Suppressor macrophage treated with lipopolysaccharide for 1 hour (primary cell): ENCODE data around the gene POP5.
A peak's percentile ranks its signal among the peaks of the same experiment; 100 is the strongest.
"Not testable (repeated sequence)": the region's sequence is repeated elsewhere in the genome, so short reads cannot be mapped to it uniquely, and the experiment has no call there.

ENCODE experiments used
- DNase-seq, 3 donors: peaks; one replicate each; pipeline ENCODE4 v3.0.0-alpha.2; 2020 to 2022

POP5 gene

DNA sequence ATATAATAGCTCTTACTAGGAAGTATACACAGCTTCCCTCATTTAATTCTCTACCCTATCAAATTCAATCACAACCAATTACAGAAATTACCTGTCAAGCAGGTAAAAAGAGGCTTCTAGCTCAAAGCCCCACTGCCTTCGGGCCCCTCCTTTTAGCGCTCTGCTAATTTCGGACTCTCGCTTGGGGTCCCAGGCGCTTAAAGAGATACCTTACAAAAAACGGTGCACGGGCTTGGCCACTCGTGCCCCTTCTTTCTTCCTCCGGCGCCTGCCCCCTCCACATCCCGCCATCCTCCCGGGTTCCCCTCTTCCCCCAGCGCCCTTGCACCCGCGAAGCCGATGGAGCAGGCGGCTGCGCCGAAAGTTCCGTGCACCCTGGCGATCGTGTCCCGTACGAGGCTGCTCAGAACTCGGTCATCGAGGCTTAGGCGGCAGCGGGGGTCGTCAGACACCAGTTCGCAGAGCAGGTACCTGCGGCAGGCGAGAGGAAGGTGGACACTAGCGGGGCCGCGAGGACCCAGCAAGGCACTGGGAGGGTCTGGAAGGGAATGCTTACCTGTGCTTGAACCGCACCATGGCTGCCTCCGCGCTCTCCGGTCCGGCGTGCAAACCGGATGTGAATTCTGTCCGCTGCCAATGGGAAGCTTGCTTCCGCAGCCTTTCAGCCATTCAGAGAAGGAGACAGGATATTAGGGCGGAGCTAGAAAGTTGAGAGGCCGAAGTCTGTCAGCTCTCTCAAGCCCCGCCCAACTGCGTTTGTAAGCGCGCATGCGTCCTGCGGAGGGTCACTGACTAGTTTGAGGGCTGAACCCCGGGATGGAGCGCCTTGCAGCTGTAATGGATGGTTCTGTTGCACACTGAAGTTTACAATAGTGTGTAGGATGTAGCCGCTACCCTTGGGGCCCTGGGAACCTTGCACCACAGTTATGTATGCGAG lies at the start of gene POP5:
Gene POP5, minus strand, starts transcription at position 616 of the 937 bp plus-strand sequence. Its CDS starts 40 bp downstream, at position 576.
- peak; percentile 98 to 99 (median 99) for DNase-seq

GRCh38 chr12:120630104-120630892 lies 49.1 kb upstream of the POP5 start:
- DNase-seq: no peak

GRCh38 chr12:120628919-120629318 lies 47.7 kb upstream of the POP5 start:
- no peak for DNase-seq

DNA sequence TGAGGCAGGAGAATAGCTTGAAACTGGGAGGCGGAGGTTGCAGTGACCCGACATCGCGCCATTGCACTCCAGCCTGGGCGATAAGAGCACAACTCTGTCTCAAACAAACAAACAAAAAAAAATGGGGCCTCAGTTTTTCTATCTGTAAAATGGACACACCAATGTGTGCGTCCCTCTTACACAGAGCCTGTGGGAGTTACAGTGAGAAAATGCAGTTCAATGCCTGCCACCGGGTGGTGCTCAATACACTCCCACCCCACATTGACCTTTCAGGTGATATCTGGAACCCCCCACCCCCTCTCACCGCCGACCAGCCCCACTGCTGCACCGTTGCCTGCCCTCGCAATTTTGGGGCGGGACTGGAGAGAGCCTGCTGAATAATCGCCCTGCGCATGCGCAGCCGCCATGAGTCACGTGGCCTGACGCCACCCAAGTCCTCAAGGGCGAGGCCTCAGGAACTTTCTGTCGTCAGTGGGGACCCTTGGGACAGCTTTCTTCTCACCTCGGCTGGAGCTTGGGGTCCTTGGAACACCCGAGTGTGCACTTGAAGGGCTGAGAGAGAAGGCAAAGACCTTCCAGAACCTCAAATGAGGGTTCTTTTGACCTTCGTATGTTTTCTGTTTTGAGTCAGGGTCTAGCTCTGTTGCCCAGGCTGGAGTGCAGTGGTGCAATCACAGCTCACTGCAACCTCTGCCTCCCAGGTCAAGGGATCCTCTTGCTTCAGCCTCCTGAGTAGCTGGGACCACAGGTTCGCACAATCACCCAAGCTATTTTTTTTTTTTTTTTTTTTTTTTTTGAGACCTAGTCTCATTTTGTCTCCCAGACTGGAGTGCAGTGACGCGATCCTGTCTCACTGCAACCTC lies 44.6 kb upstream of the POP5 start:
- DNase-seq: peak in 1 of 3 donors; percentile 6

- DNase-seq: no peak
Measured at GRCh38 chr12:120620624-120621023, 39.4 kb upstream of the POP5 start.

- DNase-seq: no peak
Measured at GRCh38 chr12:120618954-120619615, 37.9 kb upstream of the POP5 start.

DNA sequence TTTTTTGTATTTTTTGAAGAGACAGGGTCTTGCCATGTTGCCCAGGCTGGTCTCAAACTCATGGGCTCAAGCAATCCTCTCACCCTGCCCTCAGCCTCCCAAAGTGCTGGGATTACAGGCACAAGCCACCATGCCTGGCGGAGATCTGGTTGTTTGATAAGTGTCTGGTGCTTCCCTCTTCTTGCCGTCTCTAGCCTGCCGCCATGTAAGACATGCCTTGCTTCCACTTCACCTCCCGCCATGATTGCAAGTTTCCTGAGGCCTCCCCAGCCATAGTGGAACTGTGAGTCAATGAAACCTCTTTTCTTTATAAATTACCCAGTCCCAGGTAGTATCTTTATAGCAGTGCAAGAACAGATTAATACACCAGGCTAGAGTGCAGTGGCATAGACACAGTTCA lies 36.6 kb upstream of the POP5 start:
- DNase-seq: not testable (repeated sequence)

DNA sequence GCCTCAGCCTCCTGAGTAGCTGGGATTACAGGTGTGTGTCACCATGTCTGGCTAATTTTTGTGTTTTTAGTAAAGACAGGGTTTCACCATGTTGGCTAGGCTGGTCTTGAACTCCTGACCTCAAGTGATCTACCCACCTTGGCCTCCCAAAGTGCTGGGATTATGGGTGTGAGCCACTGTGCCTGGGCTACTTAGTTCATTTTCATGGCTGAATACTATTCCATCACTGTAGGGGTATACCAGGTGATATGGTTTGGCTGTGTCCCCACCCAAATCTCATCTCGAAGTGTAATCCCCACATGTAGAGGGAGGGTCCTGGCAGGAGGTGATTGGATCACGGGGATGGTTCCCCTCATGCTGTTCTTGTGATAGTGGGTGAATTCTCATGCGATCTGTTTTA lies 36.0 kb upstream of the POP5 start:
- not testable (repeated sequence) for DNase-seq

- no peak for DNase-seq
Measured at GRCh38 chr12:120614848-120615247, 33.6 kb upstream of the POP5 start.

DNA sequence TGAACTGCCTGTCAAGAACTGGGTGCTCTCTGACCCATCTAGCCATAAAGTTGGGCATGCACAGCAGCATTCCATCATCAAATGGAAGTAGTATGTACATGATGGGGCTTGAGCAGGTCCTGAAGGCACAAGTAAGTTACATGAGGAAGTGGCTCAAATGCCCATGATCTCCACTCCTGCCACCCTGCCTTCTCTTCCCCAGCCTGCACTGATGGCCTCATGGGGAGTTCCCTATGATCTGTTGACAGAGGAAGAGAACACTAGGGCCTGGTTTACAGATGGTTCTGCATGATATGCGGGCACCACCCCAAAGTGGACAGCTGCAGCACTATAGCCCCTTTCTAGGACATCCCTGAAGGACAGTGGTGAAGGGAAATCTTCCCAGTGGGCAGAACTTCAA lies 30.3 kb upstream of the POP5 start:
- peak; percentile 45 to 50 (median 48) for DNase-seq

GRCh38 chr12:120610560-120610959 lies 29.4 kb upstream of the POP5 start:
- no peak for DNase-seq

DNA sequence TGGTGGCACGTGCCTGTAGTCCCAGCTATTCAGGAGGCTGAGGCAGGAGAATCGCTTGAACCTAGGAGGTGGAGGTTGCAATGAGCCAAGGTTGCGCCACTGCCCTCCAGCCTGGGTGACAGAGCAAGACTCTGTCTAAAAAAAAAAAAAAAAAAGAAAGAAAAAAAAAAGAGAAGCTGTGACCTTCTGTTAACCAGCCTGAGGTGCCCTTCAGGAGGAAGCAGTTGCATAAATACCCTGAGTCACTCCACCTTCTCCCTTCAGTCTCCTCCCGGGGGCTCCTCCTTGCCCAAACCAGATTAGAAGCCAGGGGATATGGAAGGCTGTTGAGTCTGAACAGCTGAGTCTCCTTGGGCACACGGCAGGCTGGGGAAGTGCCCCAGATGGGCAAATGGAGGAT lies 21.2 kb upstream of the POP5 start:
- peak; percentile 72 to 79 (median 77) for DNase-seq

- DNase-seq: no peak
Measured at GRCh38 chr12:120599672-120600552, 18.7 kb upstream of the POP5 start.

- DNase-seq: peak; percentile 86 to 93 (median 89)
Measured at GRCh38 chr12:120598674-120599463, 17.7 kb upstream of the POP5 start.

DNA sequence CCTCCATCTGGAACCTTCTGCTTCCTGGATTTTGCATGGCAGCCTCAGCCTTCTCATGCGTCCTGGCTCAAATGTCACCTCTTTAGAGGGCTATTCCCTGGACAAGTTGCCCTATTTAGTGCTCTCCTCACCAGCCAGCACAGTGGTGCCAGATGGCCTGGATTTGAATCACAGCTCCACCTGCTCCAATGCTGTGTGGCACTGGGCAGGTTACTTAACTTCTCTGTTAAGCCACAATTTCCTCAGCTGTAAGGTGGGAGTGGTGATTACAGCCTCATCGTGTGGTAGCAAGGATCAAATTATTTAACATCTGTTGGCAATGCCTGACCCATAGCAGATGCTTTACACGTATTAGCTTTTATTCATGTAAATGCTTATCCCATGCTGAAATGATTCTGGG lies 16.7 kb upstream of the POP5 start:
- no peak for DNase-seq

- no peak for DNase-seq
Measured at GRCh38 chr12:120596901-120597300, 15.7 kb upstream of the POP5 start.

GRCh38 chr12:120592121-120593049 lies 11.2 kb upstream of the POP5 start:
- peak in 2 of 3 donors; percentile 23 to 39 for DNase-seq

DNA sequence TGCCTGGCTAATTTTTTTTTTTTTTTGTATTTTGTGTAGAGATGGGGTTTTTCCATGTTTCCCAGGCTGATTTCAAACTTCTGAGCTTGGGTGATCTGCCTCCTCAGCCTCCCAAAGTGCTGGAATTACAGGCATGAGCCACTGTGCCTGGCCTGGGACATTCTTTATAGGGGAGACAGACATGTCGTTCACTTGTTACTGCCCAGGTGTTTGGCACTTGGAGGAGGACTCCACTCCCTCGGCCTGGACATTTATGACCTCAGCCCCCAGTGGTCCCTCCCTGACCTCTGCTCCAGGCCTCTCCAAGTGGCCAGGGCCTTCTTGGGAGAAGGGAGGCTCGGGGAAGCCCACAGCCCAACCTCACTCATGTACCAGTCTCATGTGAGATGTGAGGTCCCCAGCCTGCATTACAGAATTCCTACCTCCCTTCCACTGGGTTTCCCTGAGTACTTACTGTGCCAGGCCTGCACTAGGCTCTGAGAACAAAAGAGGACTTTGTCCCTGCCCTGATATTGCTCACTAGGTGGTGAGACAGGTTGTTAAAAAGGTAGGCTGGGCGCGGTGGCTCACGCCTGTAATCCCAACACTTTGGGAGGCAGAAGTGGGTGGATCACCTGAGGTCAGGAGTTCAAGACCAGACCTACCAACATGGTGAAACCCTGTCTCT lies 9.7 kb upstream of the POP5 start:
- no peak for DNase-seq
